ENCODE measurements around the gene CEP55. TPM values are rescaled to one million over a fixed set of nuclear protein-coding genes. Genes with fewer than 3 reads are reported as not detected.
"Not testable (repeated sequence)": the region's sequence is repeated elsewhere in the genome, so short reads cannot be mapped to it uniquely, and the experiment has no call there.

CEP55 gene
- total RNA-seq, 1 donor from 2014 or later, result 1.4 TPM

DNA sequence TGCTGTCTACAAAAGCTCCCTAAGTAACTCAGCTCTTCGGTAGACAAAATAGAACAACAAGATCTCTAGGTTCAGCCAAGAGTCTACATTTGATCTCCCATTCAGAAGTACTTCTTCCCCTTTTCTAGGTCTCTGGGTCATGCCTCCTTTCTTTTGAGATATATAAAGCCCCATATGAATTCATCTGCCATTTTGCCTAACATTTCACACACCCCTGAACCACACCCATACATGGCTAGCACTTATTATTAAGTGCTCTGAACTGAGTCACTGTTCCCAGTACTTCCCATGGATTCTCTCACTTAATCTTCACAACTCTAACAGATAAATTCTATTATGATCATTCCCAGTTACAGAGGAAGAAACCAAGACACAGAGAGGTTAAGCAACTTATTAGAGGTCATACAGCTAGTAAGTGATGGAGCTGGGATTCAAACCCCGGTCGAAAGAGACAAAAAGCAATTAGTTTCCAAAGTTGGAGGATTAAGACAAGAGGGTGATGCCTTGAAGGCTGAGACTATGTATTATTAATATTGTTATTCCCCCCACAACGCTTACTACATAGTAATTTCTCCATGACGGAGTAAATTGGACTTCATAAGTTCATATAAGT lies 31.5 kb upstream of the CEP55 start:
- DNase-seq (no peak), ATAC-seq (peak in 1 of 2 donors; percentile 18)
- TF ChIP-seq, protein P1, sequence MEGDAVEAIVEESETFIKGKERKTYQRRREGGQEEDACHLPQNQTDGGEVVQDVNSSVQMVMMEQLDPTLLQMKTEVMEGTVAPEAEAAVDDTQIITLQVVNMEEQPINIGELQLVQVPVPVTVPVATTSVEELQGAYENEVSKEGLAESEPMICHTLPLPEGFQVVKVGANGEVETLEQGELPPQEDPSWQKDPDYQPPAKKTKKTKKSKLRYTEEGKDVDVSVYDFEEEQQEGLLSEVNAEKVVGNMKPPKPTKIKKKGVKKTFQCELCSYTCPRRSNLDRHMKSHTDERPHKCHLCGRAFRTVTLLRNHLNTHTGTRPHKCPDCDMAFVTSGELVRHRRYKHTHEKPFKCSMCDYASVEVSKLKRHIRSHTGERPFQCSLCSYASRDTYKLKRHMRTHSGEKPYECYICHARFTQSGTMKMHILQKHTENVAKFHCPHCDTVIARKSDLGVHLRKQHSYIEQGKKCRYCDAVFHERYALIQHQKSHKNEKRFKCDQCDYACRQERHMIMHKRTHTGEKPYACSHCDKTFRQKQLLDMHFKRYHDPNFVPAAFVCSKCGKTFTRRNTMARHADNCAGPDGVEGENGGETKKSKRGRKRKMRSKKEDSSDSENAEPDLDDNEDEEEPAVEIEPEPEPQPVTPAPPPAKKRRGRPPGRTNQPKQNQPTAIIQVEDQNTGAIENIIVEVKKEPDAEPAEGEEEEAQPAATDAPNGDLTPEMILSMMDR (IDR thresholded peaks at IDR 0.05), result no peak
- peaks cover 8% of the 10 kb centered on the region for H3K36me3 ChIP-seq
- no peak overlapping the region for H3K4me3 ChIP-seq
- peak overlapping the region; percentile 85 for H3K27ac ChIP-seq
- H3K27me3 ChIP-seq (ENCODE audit: low read depth), result no peaks in the 10 kb centered on the region
- no peaks in the 10 kb centered on the region for H3K9me3 ChIP-seq
- intact Hi-C loops (cut with DNase I), result no loop called here
- peaks cover 81% of the 10 kb centered on the region for H3K4me1 ChIP-seq

DNA sequence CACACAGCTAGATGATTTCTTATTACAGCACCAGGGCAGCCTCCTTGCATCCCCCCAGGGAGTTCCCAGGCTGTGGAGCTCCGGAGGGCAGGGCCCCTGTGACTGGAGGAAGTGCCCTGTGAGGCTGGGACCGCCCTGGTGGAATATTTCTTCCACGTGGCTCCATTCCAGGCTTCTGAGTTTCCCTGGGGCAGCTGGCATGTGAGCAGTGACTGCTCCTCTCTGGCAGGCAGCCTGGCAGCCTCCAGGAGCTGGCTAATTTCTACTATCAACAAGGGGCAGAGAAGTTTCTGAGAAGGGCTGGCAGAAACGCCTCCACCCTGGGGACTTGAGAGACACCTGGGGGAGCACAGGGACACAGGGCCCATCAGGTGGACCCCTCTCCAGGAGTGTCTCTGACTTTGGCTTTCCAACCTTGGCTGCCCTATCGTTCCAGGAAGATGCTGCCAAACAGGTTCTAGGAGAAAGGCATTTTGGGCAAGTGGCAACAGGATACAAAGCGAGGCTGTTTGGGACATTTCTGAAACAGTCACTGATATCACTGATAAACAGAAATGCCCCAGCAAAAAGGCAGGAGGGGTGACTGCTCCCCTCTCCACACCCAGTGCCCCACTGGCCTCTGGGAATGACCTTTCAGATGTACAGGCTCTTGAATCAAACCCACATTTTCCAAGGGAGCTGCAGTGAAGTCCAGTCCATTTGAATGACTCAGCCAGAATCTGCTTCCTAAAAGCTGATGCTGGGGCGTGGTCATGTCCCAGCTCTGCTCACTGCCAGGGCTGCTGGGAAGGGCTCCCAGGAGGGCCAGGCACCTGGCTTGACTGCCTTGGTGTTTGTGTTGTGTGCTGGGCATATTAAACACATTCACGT lies 30.4 kb upstream of the CEP55 start:
- H3K27me3 ChIP-seq (ENCODE audit: low read depth), result no peaks in the 10 kb centered on the region
- peaks cover 10% of the 10 kb centered on the region for H3K36me3 ChIP-seq
- DNase-seq, result peak; percentile 83
- intact Hi-C loops (cut with DNase I), result no loop called here
- peaks cover 80% of the 10 kb centered on the region for H3K4me1 ChIP-seq
- no peak overlapping the region for H3K4me3 ChIP-seq
- H3K27ac ChIP-seq, result peak overlapping the region; percentile 85
- ATAC-seq, result peak; percentile 83 to 85
- no peaks in the 10 kb centered on the region for H3K9me3 ChIP-seq
- TF ChIP-seq, protein P1 (IDR thresholded peaks at IDR 0.05), result no peak

DNA sequence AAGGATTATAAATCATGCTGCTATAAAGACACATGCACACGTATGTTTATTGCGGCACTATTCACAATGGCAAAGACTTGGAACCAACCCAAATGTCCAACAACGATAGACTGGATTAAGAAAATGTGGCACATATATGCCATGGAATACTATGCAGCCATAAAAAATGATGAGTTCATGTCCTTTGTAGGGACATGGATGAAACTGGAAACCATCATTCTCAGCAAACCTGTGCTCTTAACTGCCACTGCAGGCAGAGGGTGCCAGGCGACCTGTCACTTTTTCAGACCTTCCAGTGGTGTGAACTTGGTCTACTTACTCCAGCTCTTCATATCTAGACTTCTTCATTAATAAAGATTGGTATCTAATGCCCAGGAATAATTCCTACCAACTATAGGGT lies 28.8 kb upstream of the CEP55 start:
- ATAC-seq; H3K4me3 ChIP-seq; DNase-seq; H3K27me3 ChIP-seq (ENCODE audit: low read depth); intact Hi-C loops (cut with DNase I); H3K9me3 ChIP-seq; H3K36me3 ChIP-seq: not testable (repeated sequence)
- Histone ChIP-seq H3K27ac (peak overlapping the region; percentile 59), H3K4me1 (peaks cover 77% of the 10 kb centered on the region)

DNA sequence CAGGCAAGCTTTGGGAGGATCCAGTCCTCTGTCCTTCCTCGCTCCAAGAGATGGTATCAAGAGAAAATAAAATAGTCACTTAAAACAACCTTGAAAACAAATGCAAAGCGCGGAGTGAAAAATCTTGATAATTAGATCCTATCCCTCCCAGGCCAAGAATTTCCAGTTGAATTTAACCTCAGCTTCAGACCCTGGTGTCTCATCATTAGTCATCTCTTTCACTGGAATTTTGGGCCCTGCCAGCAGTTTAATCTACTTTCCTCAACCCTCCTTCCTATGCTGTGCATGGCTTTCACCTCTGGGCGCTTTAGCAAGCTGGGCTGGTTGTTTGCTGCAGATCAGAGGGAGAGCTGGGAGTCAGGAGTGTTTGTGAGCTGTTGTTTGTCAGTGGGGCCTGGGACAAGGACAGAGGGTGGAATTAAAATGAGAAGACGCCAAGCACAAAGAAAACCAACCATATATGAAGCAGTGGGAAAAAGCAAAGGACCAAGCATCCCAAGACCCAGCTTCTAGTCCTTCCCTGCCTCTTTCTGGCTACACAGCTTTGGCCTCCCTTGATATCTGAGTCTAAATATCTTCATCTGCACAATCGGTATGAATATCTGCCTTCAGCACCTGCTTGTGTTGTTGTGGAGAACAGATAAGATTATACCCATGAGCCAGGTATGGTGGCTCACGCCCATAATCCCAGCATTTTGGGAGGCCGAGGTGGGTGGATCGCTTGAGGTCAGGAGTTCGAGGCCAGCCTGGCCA lies 27.8 kb upstream of the CEP55 start:
- ATAC-seq, result no peak
- TF ChIP-seq, protein P1 (IDR thresholded peaks at IDR 0.05), result no peak
- no peak for DNase-seq
- intact Hi-C loops (cut with DNase I), result no loop called here
- Histone ChIP-seq H3K27ac (peak overlapping the region; percentile 59), H3K4me1 (peaks cover 77% of the 10 kb centered on the region), H3K36me3 (peaks cover 10% of the 10 kb centered on the region), H3K27me3 (ENCODE audit: low read depth) (no peaks in the 10 kb centered on the region), H3K4me3 (no peak overlapping the region), H3K9me3 (no peaks in the 10 kb centered on the region)

DNA sequence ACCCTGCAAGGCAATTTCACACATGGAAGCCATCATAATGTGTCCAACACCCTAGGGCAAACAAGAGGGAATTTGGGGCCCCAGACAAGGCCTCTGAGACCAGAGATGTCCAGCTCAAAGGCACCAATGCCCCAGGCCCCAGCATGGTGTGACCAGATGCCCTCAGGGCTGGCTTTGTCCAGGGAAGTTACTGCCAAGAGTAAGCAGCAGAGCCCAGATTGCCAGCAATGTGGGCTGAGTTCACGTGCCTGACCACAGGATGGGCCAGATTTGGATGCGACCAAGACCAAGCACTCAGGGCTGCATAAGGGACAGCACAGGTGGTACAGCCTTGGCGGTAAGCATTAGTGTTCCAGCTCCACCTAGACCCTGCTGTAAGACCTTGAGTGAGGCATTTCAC lies 27.0 kb upstream of the CEP55 start:
- Histone ChIP-seq H3K27me3 (ENCODE audit: low read depth) (no peaks in the 10 kb centered on the region), H3K9me3 (no peaks in the 10 kb centered on the region), H3K4me1 (peaks cover 77% of the 10 kb centered on the region), H3K4me3 (no peak overlapping the region), H3K36me3 (peaks cover 10% of the 10 kb centered on the region), H3K27ac (no peak overlapping the region)
- intact Hi-C loops (cut with DNase I), result no loop called here
- no peak for ATAC-seq
- DNase-seq, result no peak
- TF ChIP-seq, protein P1 (IDR thresholded peaks at IDR 0.05), result no peak
